ENCODE results near the gene NPIPA1.
"Not testable (repeated sequence)": the region's sequence is repeated elsewhere in the genome, so short reads cannot be mapped to it uniquely, and the experiment has no call there.

Gene NPIPA1

GRCh38 chr16:14924982-14925381 is 12.3 kb upstream of the NPIPA1 start:
- DNase-seq (ENCODE audit: low spot score); in situ Hi-C loops (cut with MboI; ENCODE audit: low pct_unique_long_range_greater_than_20kb, low sequenced_read_pairs, unreplicated experiment): not testable (repeated sequence)

GRCh38 chr16:14928064-14928714 is 9.1 kb upstream of the NPIPA1 start:
- DNase-seq (ENCODE audit: low spot score); in situ Hi-C loops (cut with MboI; ENCODE audit: low pct_unique_long_range_greater_than_20kb, low sequenced_read_pairs, unreplicated experiment): not testable (repeated sequence)

- in situ Hi-C loops (cut with MboI; ENCODE audit: low pct_unique_long_range_greater_than_20kb, low sequenced_read_pairs, unreplicated experiment); DNase-seq (ENCODE audit: low spot score): not testable (repeated sequence)
Observed at GRCh38 chr16:14929176-14929575, 8.1 kb upstream of the NPIPA1 start.

GRCh38 chr16:14930246-14930645 is 7.0 kb upstream of the NPIPA1 start:
- DNase-seq (ENCODE audit: low spot score); in situ Hi-C loops (cut with MboI; ENCODE audit: low pct_unique_long_range_greater_than_20kb, low sequenced_read_pairs, unreplicated experiment): not testable (repeated sequence)

GRCh38 chr16:14930971-14931370 is 6.3 kb upstream of the NPIPA1 start:
- in situ Hi-C loops (cut with MboI; ENCODE audit: low pct_unique_long_range_greater_than_20kb, low sequenced_read_pairs, unreplicated experiment); DNase-seq (ENCODE audit: low spot score): not testable (repeated sequence)

GRCh38 chr16:14932581-14933375 is 4.5 kb upstream of the NPIPA1 start:
- in situ Hi-C loops (cut with MboI; ENCODE audit: low pct_unique_long_range_greater_than_20kb, low sequenced_read_pairs, unreplicated experiment); DNase-seq (ENCODE audit: low spot score): not testable (repeated sequence)

- DNase-seq (ENCODE audit: low spot score); in situ Hi-C loops (cut with MboI; ENCODE audit: low pct_unique_long_range_greater_than_20kb, low sequenced_read_pairs, unreplicated experiment): not testable (repeated sequence)
Observed at GRCh38 chr16:14937994-14938393, 751 bp downstream of the NPIPA1 start.

GRCh38 chr16:14942686-14943085 is 5.4 kb downstream of the NPIPA1 start:
- DNase-seq (ENCODE audit: low spot score); in situ Hi-C loops (cut with MboI; ENCODE audit: low pct_unique_long_range_greater_than_20kb, low sequenced_read_pairs, unreplicated experiment): not testable (repeated sequence)

- peak; percentile 33 for DNase-seq (ENCODE audit: low spot score)
- in situ Hi-C loops (cut with MboI; ENCODE audit: low pct_unique_long_range_greater_than_20kb, low sequenced_read_pairs, unreplicated experiment): no loop called here
- TF ChIP-seq CTCF (IDR thresholded peaks at IDR 0.05; ENCODE audit: extremely low read depth, insufficient read depth, missing control alignments): no peak
Observed at GRCh38 chr16:14955546-14956231, 18.4 kb downstream of the NPIPA1 start.

- in situ Hi-C loops (cut with MboI; ENCODE audit: low pct_unique_long_range_greater_than_20kb, low sequenced_read_pairs, unreplicated experiment): no loop called here
- DNase-seq (ENCODE audit: low spot score): no peak
- TF ChIP-seq CTCF (IDR thresholded peaks at IDR 0.05; ENCODE audit: extremely low read depth, insufficient read depth, missing control alignments): no peak
Observed at GRCh38 chr16:14957576-14958322, 20.5 kb downstream of the NPIPA1 start.
